LHCN-M2 (cell line): ENCODE measurements around the gene SLC26A11. TPM values are rescaled to one million over a fixed set of nuclear protein-coding genes. Genes with fewer than 3 reads are reported as not detected.
"Not testable (repeated sequence)": the region's sequence is repeated elsewhere in the genome, so short reads cannot be mapped to it uniquely, and the experiment has no call there.

Experiments used
- DNase-seq: peaks from one replicate; pipeline ENCODE4 v3.0.0-alpha.2; 2012; ENCODE audit warnings: low read depth
- total RNA-seq: library from RNA; depleted of rRNA; stranded (reverse); fragments of >200 nt; gene quantifications from 2 replicates; pipeline ENCODE4 v1.2.3, GENCODE V29; 2014

Gene SLC26A11
- total RNA-seq, 1 experiment from 2014 or later: 9.6 TPM

- no peak for DNase-seq
Observed at GRCh38 chr17:80195671-80196529, 24.3 kb upstream of the SLC26A11 start.

GRCh38 chr17:80196652-80197051 is 23.6 kb upstream of the SLC26A11 start:
- DNase-seq: no peak

- no peak for DNase-seq
Observed at GRCh38 chr17:80198144-80198661, 22.0 kb upstream of the SLC26A11 start.

GRCh38 chr17:80199295-80199694 is 20.9 kb upstream of the SLC26A11 start:
- not testable (repeated sequence) for DNase-seq

- no peak for DNase-seq
Observed at GRCh38 chr17:80201446-80201845, 18.8 kb upstream of the SLC26A11 start.

- no peak for DNase-seq
Observed at GRCh38 chr17:80202197-80202596, 18.0 kb upstream of the SLC26A11 start.

GRCh38 chr17:80203471-80203963 is 16.7 kb upstream of the SLC26A11 start:
- no peak for DNase-seq

GRCh38 chr17:80204626-80205468 is 15.4 kb upstream of the SLC26A11 start:
- DNase-seq: no peak

GRCh38 chr17:80205811-80206210 is 14.4 kb upstream of the SLC26A11 start:
- no peak for DNase-seq

- no peak for DNase-seq
Observed at GRCh38 chr17:80208050-80208449, 12.2 kb upstream of the SLC26A11 start.

- no peak for DNase-seq
Observed at GRCh38 chr17:80209765-80210164, 10.5 kb upstream of the SLC26A11 start.

GRCh38 chr17:80210348-80211108 is 9.7 kb upstream of the SLC26A11 start:
- DNase-seq: no peak

GRCh38 chr17:80212109-80212508 is 8.1 kb upstream of the SLC26A11 start:
- no peak for DNase-seq

- DNase-seq: no peak
Observed at GRCh38 chr17:80212511-80212910, 7.7 kb upstream of the SLC26A11 start.

- DNase-seq: no peak
Observed at GRCh38 chr17:80212962-80213642, 7.1 kb upstream of the SLC26A11 start.

- no peak for DNase-seq
Observed at GRCh38 chr17:80213643-80213975, 6.6 kb upstream of the SLC26A11 start.

GRCh38 chr17:80214012-80214877 is 6.0 kb upstream of the SLC26A11 start:
- DNase-seq: no peak

GRCh38 chr17:80214878-80215210 is 5.4 kb upstream of the SLC26A11 start:
- no peak for DNase-seq

- DNase-seq: no peak
Observed at GRCh38 chr17:80216473-80217456, 3.5 kb upstream of the SLC26A11 start.
